Lung (tissue), 12 donors: ENCODE measurements around the gene SLC38A6. TPM values are rescaled to one million over a fixed set of nuclear protein-coding genes. Genes with fewer than 3 reads are reported as not detected.

Source experiments
- ATAC-seq: fragments of 200-7000 bp; cut with Tn5 transposase; one replicate; pipeline ENCODE4 v1.9.1; 2020; ENCODE audit warnings: moderate number of reproducible peaks; ENCODE audit not compliant: insufficient read depth, low FRiP score
- DNase-seq, 3 donors: peaks; one replicate each; pipeline ENCODE4 v3.0.0-alpha.2; 2013 to 2017
- H3K27ac ChIP-seq, 2 donors: one replicate each; pipeline ENCODE4 v1.5.1; 2013; ENCODE audit warnings: mild to moderate bottlenecking in 2 of 2, moderate library complexity in 2 of 2, control low read depth in 1 of 2, inconsistent platforms in 1 of 2, low read depth in 1 of 2, low read length in 1 of 2
- H3K27me3 ChIP-seq, 3 donors: one replicate each; pipeline ENCODE4 v1.5.1; 2013; ENCODE audit warnings: low read length in 2 of 3; ENCODE audit not compliant: control insufficient read depth in 3 of 3, insufficient read depth in 3 of 3
- H3K36me3 ChIP-seq, 4 donors: one replicate each; pipeline ENCODE4 v1.5.1; 2013; ENCODE audit warnings: low read length in 4 of 4, mild to moderate bottlenecking in 1 of 4, moderate library complexity in 1 of 4; ENCODE audit not compliant: control insufficient read depth in 4 of 4, insufficient read depth in 4 of 4
- H3K4me1 ChIP-seq, 5 donors: one replicate each; pipeline ENCODE4 v1.5.1; 2013; ENCODE audit warnings: low read length in 5 of 5, mild to moderate bottlenecking in 2 of 5, moderate library complexity in 1 of 5; ENCODE audit not compliant: control insufficient read depth in 5 of 5, insufficient read depth in 5 of 5
- H3K4me3 ChIP-seq: one replicate; pipeline ENCODE4 v1.5.1; 2013; ENCODE audit warnings: mild to moderate bottlenecking, control low read depth, moderate library complexity
- H3K9ac ChIP-seq, 2 donors: one replicate each; pipeline ENCODE4 v1.5.1; 2013; ENCODE audit warnings: low read length in 2 of 2, control low read depth in 1 of 2; ENCODE audit not compliant: insufficient read depth in 1 of 2
- H3K9me3 ChIP-seq, 4 donors: one replicate each; pipeline ENCODE4 v1.5.1; 2013; ENCODE audit warnings: low read length in 3 of 4, mild to moderate bottlenecking in 1 of 4, moderate library complexity in 1 of 4; ENCODE audit not compliant: control insufficient read depth in 4 of 4, insufficient read depth in 3 of 4
- WGBS, 2 donors: extraction: QIAGEN DNeasy Blood & Tissue Kit; methylation state at CpG; one replicate each; pipeline ENCODE4 v1.1.7; 2013; 5-methylcytosine and 5-hydroxymethylcytosine counted together
- polyA plus RNA-seq, 2 donors: library from polyadenylated mRNA; stranded (reverse); fragments of 200-250 nt; gene quantifications; one replicate each; pipeline ENCODE4 v1.2.1, GENCODE V29; 2013
- total RNA-seq, 2 donors: library from RNA; depleted of rRNA in 1 of 2; stranded (reverse); fragments of >200 nt in 1 of 2; gene quantifications; one replicate each; pipeline ENCODE4 v1.2.1, GENCODE V29; 2014 to 2021
- TF ChIP-seq, protein P1 (sequence below): IDR thresholded peaks from 2 replicates; pipeline ENCODE4 v1.5.1; 2012; ENCODE audit warnings: mild to moderate bottlenecking; ENCODE audit errors: control extremely low read depth, extremely low read depth
- donor health status: control.
- donor health status: control.
- donor health status: Bipolar disorder and iron deficiency.
- donor health status: healthy.
- donor health status: DM: yes; HTN: yes; CAD: no.

The SLC38A6 gene
- total and polyA plus RNA-seq, 4 donors = 10.0 to 62.4 (median 25.0) TPM

GRCh38 chr14:60986500-60986899, 5.5 kb downstream of the SLC38A6 start:
- Histone ChIP-seq H3K4me1 (peaks cover 0 to 9% (median 5%) of the 10 kb centered on the region in 5 donors), H3K27ac (no peak overlapping the region), H3K9me3 (no peaks in the 10 kb centered on the region), H3K27me3 (no peaks in the 10 kb centered on the region), H3K4me3 (no peak overlapping the region), H3K9ac (no peak overlapping the region), H3K36me3 (peaks cover 7 to 24% (median 20%) of the 10 kb centered on the region in 4 donors)
- TF ChIP-seq, protein P1, sequence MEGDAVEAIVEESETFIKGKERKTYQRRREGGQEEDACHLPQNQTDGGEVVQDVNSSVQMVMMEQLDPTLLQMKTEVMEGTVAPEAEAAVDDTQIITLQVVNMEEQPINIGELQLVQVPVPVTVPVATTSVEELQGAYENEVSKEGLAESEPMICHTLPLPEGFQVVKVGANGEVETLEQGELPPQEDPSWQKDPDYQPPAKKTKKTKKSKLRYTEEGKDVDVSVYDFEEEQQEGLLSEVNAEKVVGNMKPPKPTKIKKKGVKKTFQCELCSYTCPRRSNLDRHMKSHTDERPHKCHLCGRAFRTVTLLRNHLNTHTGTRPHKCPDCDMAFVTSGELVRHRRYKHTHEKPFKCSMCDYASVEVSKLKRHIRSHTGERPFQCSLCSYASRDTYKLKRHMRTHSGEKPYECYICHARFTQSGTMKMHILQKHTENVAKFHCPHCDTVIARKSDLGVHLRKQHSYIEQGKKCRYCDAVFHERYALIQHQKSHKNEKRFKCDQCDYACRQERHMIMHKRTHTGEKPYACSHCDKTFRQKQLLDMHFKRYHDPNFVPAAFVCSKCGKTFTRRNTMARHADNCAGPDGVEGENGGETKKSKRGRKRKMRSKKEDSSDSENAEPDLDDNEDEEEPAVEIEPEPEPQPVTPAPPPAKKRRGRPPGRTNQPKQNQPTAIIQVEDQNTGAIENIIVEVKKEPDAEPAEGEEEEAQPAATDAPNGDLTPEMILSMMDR = no peak
- ATAC-seq = no peak
- DNase-seq = no peak
- WGBS, 2 donors = 97% methylated on average over 2 of the region's 2 CpGs

DNA sequence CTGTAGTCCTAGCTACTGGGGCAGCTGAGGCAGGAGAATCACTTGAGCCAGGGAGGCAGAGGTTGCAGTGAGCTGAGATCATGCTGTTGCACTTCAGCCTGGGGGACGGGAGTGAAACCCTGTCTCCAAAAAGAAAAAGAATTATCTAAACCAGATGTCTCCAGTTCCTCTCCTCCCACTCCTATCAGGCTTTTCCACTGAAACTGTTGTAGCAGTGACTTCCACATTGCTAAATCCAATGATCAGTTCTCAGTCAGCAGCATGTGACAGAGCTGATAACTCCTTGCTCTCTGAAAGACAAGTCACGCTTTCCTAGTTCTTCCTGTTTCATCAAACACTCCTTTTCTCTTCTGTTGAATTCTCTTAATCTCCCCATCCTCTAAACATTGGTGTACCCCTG, 8.6 kb downstream of the SLC38A6 start:
- TF ChIP-seq, protein P1 = no peak
- no peaks in the 10 kb centered on the region for H3K27me3 ChIP-seq
- no peaks in the 10 kb centered on the region for H3K9me3 ChIP-seq
- DNase-seq (no peak), ATAC-seq (no peak)
- WGBS, 2 donors = 76 to 82% methylated on average over 2 of the region's 2 CpGs
- no peak overlapping the region for H3K27ac ChIP-seq
- H3K36me3 ChIP-seq = peaks cover 9 to 26% (median 21%) of the 10 kb centered on the region in 4 donors
- no peak overlapping the region for H3K9ac ChIP-seq
- no peaks in the 10 kb centered on the region for H3K4me1 ChIP-seq
- H3K4me3 ChIP-seq = no peak overlapping the region

- DNase-seq (no peak), ATAC-seq (no peak)
- TF ChIP-seq, protein P1 = no peak
- Histone ChIP-seq H3K9ac (no peak overlapping the region), H3K4me1 (no peaks in the 10 kb centered on the region), H3K9me3 (peaks cover 0 to 6% (median 2%) of the 10 kb centered on the region in 4 donors), H3K36me3 (peaks cover 0 to 9% (median 2%) of the 10 kb centered on the region in 4 donors), H3K27ac (no peak overlapping the region), H3K4me3 (no peak overlapping the region), H3K27me3 (no peaks in the 10 kb centered on the region)
- WGBS, 2 donors = 95 to 97% methylated on average over 9 of the region's 9 CpGs
These were observed 17.6 kb downstream of the SLC38A6 start for GRCh38 chr14:60998617-60999016.

GRCh38 chr14:60999536-60999935, 18.5 kb downstream of the SLC38A6 start:
- Histone ChIP-seq H3K27me3 (no peaks in the 10 kb centered on the region), H3K9ac (no peak overlapping the region), H3K9me3 (peaks cover 0 to 6% (median 2%) of the 10 kb centered on the region in 4 donors), H3K27ac (no peak overlapping the region), H3K36me3 (peaks cover 0 to 9% (median 2%) of the 10 kb centered on the region in 4 donors), H3K4me3 (no peak overlapping the region), H3K4me1 (no peaks in the 10 kb centered on the region)
- WGBS, 2 donors = 98 to 99% methylated on average over 2 of the region's 2 CpGs
- TF ChIP-seq, protein P1 = no peak
- DNase-seq (no peak), ATAC-seq (no peak)
